ENCODE results near the gene ADH4.

The ADH4 gene

DNA sequence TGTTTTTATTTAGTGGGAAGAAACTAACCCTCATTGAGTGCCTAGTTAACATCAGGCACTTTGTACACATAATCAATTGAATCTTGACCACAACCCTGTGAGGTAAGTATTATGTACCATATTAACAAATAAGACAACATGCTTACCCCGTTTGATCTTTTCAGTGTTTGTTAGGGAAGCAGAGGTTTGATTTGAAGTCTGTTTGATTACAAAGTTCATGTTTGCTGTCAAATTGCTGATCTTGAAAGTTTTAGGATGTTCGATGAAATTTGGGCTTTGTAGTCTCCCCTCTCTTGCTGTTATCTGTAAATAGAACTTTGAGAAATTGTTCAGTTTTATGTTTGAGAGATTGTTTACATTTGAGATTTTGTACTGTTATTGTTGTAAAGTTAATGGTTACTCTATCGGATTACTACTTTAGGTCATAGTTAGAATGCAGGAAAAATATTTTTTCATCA, 13.4 kb upstream of the ADH4 start:
- Mint-ChIP-seq H3K4me3 (no peak overlapping the region), H3K4me1 (peaks cover 16% of the 10 kb centered on the region), H3K27me3 (ENCODE audit: low read depth, poor library complexity) (no peaks in the 10 kb centered on the region), H3K36me3 (ENCODE audit: low read depth) (peaks cover 14% of the 10 kb centered on the region), H3K27ac (no peak overlapping the region), H3K9me3 (peaks cover 4% of the 10 kb centered on the region)
- DNase-seq = no peak
- TF ChIP-seq CTCF (IDR thresholded peaks at IDR 0.05) = no peak

DNA sequence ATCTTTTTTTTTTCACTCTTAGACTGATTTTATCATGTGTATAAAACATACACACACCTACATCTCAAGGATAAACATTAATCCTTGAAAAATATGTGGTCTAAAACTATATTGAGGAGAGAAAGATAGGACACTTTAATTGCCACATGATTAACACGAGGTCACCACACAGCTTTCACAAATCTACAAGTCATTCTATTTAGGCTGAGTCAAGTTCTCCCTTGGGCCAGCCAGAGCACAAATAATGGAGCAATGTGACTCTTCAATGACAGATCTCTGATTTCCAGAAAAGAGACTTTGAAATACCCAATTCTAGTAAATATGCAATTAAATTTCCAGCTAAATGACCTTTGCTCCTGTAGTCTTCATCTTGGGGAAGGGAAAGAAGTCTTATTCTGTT, 12.9 kb upstream of the ADH4 start:
- Mint-ChIP-seq H3K9me3 (peaks cover 4% of the 10 kb centered on the region), H3K27ac (no peak overlapping the region), H3K4me3 (no peak overlapping the region), H3K4me1 (peaks cover 16% of the 10 kb centered on the region), H3K27me3 (ENCODE audit: low read depth, poor library complexity) (no peaks in the 10 kb centered on the region), H3K36me3 (ENCODE audit: low read depth) (peaks cover 14% of the 10 kb centered on the region)
- no peak for TF ChIP-seq CTCF (IDR thresholded peaks at IDR 0.05)
- no peak for DNase-seq

- DNase-seq = no peak
- H3K36me3 Mint-ChIP-seq (ENCODE audit: low read depth) = peaks cover 26% of the 10 kb centered on the region
- no peak for TF ChIP-seq CTCF (IDR thresholded peaks at IDR 0.05)
- H3K27me3 Mint-ChIP-seq (ENCODE audit: low read depth, poor library complexity) = no peaks in the 10 kb centered on the region
- no peak overlapping the region for H3K4me3 Mint-ChIP-seq
- H3K4me1 Mint-ChIP-seq = peaks cover 16% of the 10 kb centered on the region
- peaks cover 23% of the 10 kb centered on the region for H3K9me3 Mint-ChIP-seq
- no peak overlapping the region for H3K27ac Mint-ChIP-seq
Measured at GRCh38 chr4:99154658-99155342, 10.7 kb upstream of the ADH4 start.

- DNase-seq = no peak
- H3K27ac Mint-ChIP-seq = no peak overlapping the region
- H3K9me3 Mint-ChIP-seq = peaks cover 23% of the 10 kb centered on the region
- peaks cover 7% of the 10 kb centered on the region for H3K4me1 Mint-ChIP-seq
- no peak overlapping the region for H3K4me3 Mint-ChIP-seq
- no peak for TF ChIP-seq CTCF (IDR thresholded peaks at IDR 0.05)
- no peaks in the 10 kb centered on the region for H3K27me3 Mint-ChIP-seq (ENCODE audit: low read depth, poor library complexity)
- H3K36me3 Mint-ChIP-seq (ENCODE audit: low read depth) = peaks cover 26% of the 10 kb centered on the region
Measured at GRCh38 chr4:99151995-99152394, 7.9 kb upstream of the ADH4 start.

DNA sequence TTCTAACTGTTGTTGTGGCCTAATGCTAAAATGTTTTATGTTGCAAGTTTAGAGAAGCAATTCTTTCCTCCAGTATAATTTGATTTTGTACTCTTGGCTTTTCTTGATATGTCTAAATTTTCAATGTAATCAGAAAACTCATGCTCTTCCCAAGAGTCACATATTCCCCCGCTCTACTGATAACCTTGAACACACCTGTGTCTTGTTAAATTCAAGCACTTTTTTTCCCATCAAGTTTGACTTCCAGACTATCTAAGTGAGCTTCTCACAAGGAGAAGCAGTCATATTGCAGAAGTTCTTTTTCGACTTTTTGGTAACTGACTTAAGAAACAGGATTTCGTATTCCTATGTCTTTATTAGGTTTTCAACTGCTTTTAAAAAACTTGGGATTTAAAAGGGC, 7.4 kb upstream of the ADH4 start:
- no peaks in the 10 kb centered on the region for H3K27me3 Mint-ChIP-seq (ENCODE audit: low read depth, poor library complexity)

More for the DNA sequence above, 7.4 kb upstream of the ADH4 start:
- Mint-ChIP-seq H3K9me3 (peaks cover 23% of the 10 kb centered on the region), H3K36me3 (ENCODE audit: low read depth) (peaks cover 26% of the 10 kb centered on the region), H3K27ac (no peak overlapping the region), H3K4me3 (no peak overlapping the region), H3K4me1 (peaks cover 3% of the 10 kb centered on the region)
- no peak for DNase-seq
- no peak for TF ChIP-seq CTCF (IDR thresholded peaks at IDR 0.05)
